ENCODE results near the gene PIP5K1A.
"Not testable (repeated sequence)": the region's sequence is repeated elsewhere in the genome, so short reads cannot be mapped to it uniquely, and the experiment has no call there.

PIP5K1A gene

GRCh38 chr1:151198254-151199127 is at the start of gene PIP5K1A:
PIP5K1A (plus strand) TSS chr1:151198552; CDS start chr1:151198997, 445 bp downstream.
- DNase-seq = peak; percentile 94

- no peak for DNase-seq
These were observed 41.9 kb upstream of the PIP5K1A start, which contains the start of gene TNFAIP8L2 for GRCh38 chr1:151156515-151156819. TNFAIP8L2 (plus strand) TSS chr1:151156649; CDS start chr1:151158698, 2,049 bp downstream.

- no peak for DNase-seq
These were observed 41.3 kb upstream of the PIP5K1A start for GRCh38 chr1:151157067-151157531.

GRCh38 chr1:151158326-151158725 is 40.0 kb upstream of the PIP5K1A start:
- DNase-seq = no peak

GRCh38 chr1:151158751-151159251 is 39.6 kb upstream of the PIP5K1A start:
- no peak for DNase-seq

GRCh38 chr1:151159373-151159772 is 39.0 kb upstream of the PIP5K1A start:
- no peak for DNase-seq

- DNase-seq = no peak
These were observed 33.5 kb upstream of the PIP5K1A start for GRCh38 chr1:151164732-151165280.

- peak; percentile 18 for DNase-seq
These were observed 33.0 kb upstream of the PIP5K1A start for GRCh38 chr1:151165281-151165737.

GRCh38 chr1:151165738-151166504 is 32.4 kb upstream of the PIP5K1A start, which contains the start of the genes LYSMD1 and SCNM1:
LYSMD1 (minus strand) TSS chr1:151165902; CDS start chr1:151165258, 644 bp downstream.
SCNM1 (plus strand) TSS chr1:151166144; CDS start chr1:151166153, 9 bp downstream.
- peak; percentile 99 for DNase-seq

- DNase-seq = peak; percentile 59
These were observed 31.8 kb upstream of the PIP5K1A start for GRCh38 chr1:151166505-151166956.

- DNase-seq = no peak
These were observed 31.2 kb upstream of the PIP5K1A start for GRCh38 chr1:151167116-151167515.

- DNase-seq = no peak
These were observed 27.2 kb upstream of the PIP5K1A start for GRCh38 chr1:151171190-151171589.

- no peak for DNase-seq
These were observed 23.2 kb upstream of the PIP5K1A start for GRCh38 chr1:151175041-151175741.

GRCh38 chr1:151175863-151176262 is 22.5 kb upstream of the PIP5K1A start, which contains the start of gene TMOD4:
TMOD4 (minus strand) TSS chr1:151175981; CDS start chr1:151174875, 1,106 bp downstream.
- peak; percentile 21 for DNase-seq

- no peak for DNase-seq
These were observed 21.8 kb upstream of the PIP5K1A start for GRCh38 chr1:151176514-151177045.

- DNase-seq = no peak
These were observed 14.1 kb upstream of the PIP5K1A start for GRCh38 chr1:151184211-151184610.

GRCh38 chr1:151187205-151187604 is 11.1 kb upstream of the PIP5K1A start:
- no peak for DNase-seq

GRCh38 chr1:151188667-151189066 is 9.7 kb upstream of the PIP5K1A start:
- not testable (repeated sequence) for DNase-seq

GRCh38 chr1:151189637-151190445 is 8.5 kb upstream of the PIP5K1A start, which contains the start of gene VPS72:
VPS72 (minus strand) TSS chr1:151190197; CDS start chr1:151190121, 76 bp downstream.
- DNase-seq = peak; percentile 88

GRCh38 chr1:151192047-151192446 is 6.3 kb upstream of the PIP5K1A start:
- DNase-seq = no peak

- no peak for DNase-seq
These were observed 5.0 kb upstream of the PIP5K1A start for GRCh38 chr1:151193304-151193703.

All from HCEC 1CT (cell line).